SIG-M5 treated with dmso at 0.1 percent for 504 hours (cell line): ENCODE measurements around the gene TGM4.
"Not testable (repeated sequence)": the region's sequence is repeated elsewhere in the genome, so short reads cannot be mapped to it uniquely, and the experiment has no call there.

Source experiments
- DNase-seq: peaks from one replicate; lab custom pipeline; 2025; ENCODE audit not compliant: unreplicated experiment; lab: John Stamatoyannopoulos, UW

The TGM4 gene

GRCh38 chr3:44913868-44914468 is 39.6 kb downstream of the TGM4 start:
- peak; percentile 51 for DNase-seq

- no peak for DNase-seq
Measured at GRCh38 chr3:44914936-44915335, 40.5 kb downstream of the TGM4 start.

GRCh38 chr3:44915702-44916438 is 41.5 kb downstream of the TGM4 start:
- no peak for DNase-seq

- no peak for DNase-seq
Measured at GRCh38 chr3:44918087-44918486, 43.7 kb downstream of the TGM4 start.

GRCh38 chr3:44918581-44918980 is 44.2 kb downstream of the TGM4 start:
- DNase-seq = no peak

DNA sequence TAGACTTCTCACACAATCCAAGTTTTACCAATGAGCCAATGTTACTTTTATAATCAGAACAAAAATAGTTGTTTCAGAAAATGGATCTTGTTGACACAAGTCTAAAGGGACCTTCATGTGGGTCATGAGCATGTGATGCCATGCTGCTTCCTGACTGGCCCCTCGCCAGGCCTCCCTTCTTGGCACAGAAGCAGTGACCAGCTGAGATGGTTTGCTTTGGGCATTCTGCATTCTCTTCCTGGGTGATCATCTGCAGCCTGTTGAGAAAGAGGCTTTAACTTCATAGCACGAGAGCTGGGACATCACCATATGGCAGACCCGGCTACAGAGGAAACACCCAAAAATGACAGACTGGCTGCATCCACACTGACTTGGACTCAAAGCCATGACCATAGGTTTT is 45.7 kb downstream of the TGM4 start:
- DNase-seq = no peak

DNA sequence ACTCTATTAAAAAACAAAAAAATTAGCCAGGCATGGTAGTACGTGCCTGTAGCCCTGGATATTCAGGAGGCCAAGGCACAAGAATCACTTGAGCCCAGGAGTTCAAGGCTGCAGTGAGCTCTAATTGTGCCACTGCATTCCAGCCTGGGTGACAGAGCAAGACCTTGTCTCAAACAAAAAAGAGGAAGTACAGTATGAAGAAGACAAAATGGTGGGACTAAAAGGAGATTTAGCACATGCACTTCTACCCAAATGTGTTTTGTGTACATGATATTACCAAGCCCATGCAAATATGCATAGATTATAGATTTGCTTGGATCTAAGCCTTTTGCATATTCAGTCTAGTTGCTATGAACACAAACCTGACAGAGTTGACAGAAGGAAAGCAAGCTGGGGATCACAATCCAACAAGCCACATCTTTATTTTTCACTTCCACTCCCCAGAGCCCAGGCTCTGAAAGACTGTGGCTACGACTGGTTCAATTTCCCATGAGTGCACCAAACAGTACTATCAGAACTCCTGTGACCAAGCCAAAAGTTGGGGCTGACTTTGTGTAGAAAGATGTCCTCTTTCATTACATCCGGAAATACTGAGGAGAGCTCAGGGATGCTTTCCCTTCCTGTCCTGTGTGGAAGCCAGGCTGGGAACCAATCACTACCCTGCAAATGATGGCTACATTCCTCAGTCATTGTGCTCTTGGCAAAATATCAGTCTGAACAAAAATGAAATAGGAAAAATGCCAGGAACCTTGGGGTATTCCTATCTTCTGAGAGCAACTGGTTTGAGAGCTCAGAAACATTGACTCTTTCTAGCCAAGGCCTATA is 49.4 kb downstream of the TGM4 start:
- DNase-seq = peak; percentile 51

DNA sequence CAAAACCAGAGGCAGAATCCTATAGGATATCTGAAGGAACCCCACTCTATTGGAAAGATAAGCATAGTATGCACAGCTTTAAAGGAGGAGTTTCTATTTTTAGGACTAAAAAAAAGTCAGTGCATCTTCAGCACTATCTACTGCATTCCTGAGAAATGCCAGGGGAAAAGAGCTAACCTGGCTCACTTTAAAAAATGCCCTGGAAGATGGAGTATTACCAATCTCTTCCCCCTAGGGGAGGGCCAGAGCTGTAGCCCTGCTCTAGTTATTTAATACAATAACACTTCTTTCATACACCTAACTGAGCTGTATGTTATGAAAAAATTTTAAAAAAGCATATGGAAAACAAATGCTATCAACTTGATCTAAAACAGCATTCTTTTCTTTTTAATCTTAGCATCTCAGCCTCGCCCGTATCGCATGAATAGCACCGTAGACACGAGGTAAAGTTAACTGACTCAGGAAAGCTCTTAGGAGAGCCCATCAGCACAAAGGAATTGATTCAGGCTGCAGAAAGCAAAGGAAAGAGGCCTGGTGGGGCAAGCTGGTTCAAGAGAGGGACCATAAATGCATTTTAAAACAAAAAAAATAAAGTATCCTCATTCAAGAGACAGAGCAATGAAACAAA is 50.2 kb downstream of the TGM4 start:
- no peak for DNase-seq

DNA sequence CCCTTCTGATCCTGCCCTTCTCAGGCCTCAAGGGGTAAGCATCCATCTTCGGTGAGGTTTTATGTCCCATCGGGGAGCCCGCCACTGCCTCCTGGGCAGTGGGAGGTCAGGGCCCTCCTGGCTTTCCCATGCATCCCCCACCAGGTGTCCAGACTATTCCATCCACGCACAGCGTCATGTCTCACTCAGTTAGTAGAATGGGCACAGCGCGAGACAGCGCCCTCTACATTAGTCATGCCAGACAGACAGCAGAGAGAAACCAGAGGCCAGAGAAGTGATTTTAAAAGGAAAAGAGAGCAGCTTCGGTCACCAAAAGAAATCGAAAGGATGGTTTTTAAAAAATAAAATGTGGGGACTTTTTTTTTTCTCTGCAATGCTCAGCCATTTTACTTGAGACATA is 51.8 kb downstream of the TGM4 start:
- no peak for DNase-seq

DNA sequence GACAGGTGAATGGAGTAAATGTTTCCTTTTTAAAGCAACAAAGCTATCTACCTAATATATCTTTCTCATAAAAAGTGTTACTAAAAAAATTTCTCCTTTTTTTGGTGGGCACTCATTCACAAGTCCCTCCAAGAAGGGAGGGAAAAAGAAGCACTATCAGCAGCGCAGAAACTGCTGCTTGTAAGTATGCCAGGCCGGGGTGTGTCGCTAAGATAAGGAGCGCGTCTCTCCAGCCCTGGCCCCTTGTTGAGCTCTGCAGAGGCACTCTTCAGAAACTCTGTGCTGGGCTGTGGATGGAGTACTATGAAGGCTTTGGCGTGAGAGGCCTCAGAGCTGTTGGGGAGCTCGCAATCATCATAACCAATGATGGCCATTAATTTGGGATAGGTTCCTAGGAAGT is 52.5 kb downstream of the TGM4 start:
- DNase-seq = no peak

- DNase-seq = no peak
Measured at GRCh38 chr3:44927371-44927770, 53.0 kb downstream of the TGM4 start.

GRCh38 chr3:44929782-44930181 is 55.4 kb downstream of the TGM4 start:
- DNase-seq = no peak

- DNase-seq = no peak
Measured at GRCh38 chr3:44930911-44931310, 56.5 kb downstream of the TGM4 start.

GRCh38 chr3:44931791-44932190 is 57.4 kb downstream of the TGM4 start:
- no peak for DNase-seq

GRCh38 chr3:44932271-44932670 is 57.9 kb downstream of the TGM4 start:
- no peak for DNase-seq

DNA sequence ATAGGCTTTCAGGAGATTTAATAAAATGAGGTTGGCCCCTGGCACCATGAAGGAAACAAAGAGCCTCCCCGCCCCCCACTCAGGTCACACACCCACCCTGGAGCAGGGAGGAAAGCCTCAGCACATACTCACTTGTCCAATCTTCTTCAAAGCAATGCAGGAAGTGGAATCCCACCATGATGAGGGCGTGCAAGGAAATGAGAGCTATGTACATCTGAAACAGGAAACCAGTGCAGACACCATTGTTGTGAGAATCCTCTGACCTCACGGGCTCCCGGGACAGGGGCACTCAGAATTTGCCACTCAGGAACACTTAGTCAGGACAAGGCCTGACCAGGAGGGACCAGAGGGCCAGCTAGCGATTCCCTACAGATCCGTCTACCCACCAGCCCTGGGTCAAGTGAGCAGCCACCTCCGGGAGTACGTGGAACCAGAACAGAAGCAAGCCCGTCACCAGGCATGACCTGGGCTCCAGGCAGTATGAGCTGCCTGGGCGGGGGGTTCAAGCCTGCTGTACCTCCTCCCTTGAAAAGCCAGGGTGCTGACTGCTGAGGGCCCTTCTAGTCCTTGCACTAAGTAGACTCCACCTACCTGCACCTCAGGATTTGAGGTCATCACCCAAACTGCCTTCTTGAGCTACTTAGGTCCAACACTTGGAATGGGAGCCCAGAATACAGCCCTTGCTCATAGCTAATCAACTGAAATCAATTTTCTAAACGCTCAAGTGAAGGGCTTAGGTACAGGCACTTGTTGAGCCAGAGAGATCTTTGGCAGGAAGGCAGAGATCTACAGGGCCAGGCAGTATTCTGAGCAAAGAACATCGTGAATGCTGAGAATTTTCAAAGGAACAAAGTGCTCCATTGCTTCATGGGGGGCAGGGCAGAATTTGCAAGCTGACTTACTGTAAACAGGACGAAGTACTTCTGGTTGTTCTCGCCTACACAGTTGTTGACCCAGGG is 58.9 kb downstream of the TGM4 start:
- no peak for DNase-seq

GRCh38 chr3:44939581-44940036 is 65.2 kb downstream of the TGM4 start:
- DNase-seq = no peak

- DNase-seq = no peak
Measured at GRCh38 chr3:44942202-44942921, 68.0 kb downstream of the TGM4 start.

GRCh38 chr3:44948239-44948638 is 73.8 kb downstream of the TGM4 start:
- DNase-seq = no peak

GRCh38 chr3:44949770-44950169 is 75.4 kb downstream of the TGM4 start:
- DNase-seq = not testable (repeated sequence)
